ENCODE measurements around the gene ZC3H7A.
A peak's percentile ranks its signal among the peaks of the same experiment; 100 is the strongest.

Gene ZC3H7A

DNA sequence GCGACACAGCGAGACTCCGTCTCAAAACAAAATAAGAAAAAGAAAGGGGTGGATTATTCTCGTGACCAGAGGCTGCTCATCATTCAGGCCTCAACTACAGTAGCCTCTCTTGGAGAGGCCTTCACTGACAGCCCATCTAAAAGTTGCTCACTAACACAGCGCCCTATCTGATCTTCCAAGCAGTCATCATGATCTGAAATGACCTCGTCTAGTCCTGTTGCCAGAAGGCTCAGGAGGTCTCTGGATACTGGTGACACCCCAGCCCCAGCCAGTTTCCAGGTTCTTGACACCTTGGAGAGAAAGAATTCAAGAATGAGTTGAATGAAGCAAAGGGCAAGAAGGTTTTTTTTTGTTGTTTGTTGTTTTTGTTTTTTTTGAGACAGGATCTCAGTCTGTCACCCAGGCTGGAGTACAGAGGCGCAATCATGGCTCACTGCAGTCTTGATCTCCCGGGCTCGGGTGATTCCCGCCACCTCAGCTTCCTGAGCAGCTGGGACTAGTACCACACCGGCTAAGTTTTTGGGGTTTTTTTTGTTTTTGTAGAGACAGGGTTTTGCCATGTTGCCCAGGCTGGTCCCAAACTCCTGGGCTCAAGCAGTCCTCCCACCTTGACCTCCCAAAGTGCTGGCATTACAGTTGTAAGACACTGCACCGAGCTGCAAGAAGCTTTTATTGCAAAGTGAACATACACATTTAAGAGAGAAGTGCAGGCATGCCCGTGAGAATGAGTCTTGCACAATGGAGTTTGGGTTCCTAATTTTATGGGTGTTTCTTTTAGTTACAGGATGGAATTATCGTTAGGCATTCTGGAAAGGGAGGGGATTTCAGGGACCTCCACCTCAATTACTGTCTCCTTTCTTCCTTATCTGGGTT is 2.7 kb upstream of the ZC3H7A start:
- no peak for DNase-seq (ENCODE audit: low read depth)
- no peak overlapping the region for H3K4me3 ChIP-seq (ENCODE audit: control insufficient read depth, low read depth, low read length)
- TF ChIP-seq CTCF (conservative IDR thresholded peaks at IDR 0.05; ENCODE audit: control insufficient read depth, insufficient read depth, low read depth, low read length): no peak

DNA sequence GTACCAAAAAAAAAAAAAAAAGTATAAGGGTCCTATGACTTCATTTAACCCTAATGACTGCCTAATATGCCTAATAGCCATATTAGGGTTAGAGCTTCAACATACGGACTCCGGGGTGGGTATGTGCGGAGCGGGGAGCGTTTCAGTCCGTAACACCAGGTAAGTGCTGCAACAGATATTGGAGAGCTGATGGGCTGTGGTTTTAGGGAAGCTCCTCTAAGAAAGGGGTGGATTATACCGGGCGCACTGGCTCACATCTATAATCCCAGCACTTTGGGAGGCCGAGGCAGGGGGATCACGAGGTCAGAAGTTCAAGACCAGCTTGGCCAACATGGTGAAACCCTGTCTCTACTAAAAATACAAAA is 1.9 kb upstream of the ZC3H7A start:
- DNase-seq (ENCODE audit: low read depth): no peak
- no peak for TF ChIP-seq CTCF (conservative IDR thresholded peaks at IDR 0.05; ENCODE audit: control insufficient read depth, insufficient read depth, low read depth, low read length)
- H3K4me3 ChIP-seq (ENCODE audit: control insufficient read depth, low read depth, low read length): peak overlapping the region; percentile 83

DNA sequence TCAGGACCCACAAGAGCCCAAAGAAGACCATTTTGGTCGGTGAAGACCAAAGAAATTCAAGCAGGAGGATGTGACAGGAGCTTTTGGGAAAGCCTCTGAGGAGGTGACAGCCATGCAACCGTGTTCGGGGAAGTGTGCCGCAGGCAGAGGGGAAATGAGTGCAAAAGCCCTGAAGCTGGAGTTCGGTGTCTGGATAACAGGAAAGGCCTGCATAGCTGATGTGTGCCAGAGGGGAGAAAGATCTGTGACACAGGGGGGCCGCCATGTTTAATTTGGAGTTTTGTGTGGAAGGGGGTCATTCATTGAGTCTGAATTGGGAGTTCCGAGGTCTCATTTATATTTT is 870 bp upstream of the ZC3H7A start:
- peak overlapping the region; percentile 83 for H3K4me3 ChIP-seq (ENCODE audit: control insufficient read depth, low read depth, low read length)
- no peak for DNase-seq (ENCODE audit: low read depth)
- TF ChIP-seq CTCF (conservative IDR thresholded peaks at IDR 0.05; ENCODE audit: control insufficient read depth, insufficient read depth, low read depth, low read length): no peak

DNA sequence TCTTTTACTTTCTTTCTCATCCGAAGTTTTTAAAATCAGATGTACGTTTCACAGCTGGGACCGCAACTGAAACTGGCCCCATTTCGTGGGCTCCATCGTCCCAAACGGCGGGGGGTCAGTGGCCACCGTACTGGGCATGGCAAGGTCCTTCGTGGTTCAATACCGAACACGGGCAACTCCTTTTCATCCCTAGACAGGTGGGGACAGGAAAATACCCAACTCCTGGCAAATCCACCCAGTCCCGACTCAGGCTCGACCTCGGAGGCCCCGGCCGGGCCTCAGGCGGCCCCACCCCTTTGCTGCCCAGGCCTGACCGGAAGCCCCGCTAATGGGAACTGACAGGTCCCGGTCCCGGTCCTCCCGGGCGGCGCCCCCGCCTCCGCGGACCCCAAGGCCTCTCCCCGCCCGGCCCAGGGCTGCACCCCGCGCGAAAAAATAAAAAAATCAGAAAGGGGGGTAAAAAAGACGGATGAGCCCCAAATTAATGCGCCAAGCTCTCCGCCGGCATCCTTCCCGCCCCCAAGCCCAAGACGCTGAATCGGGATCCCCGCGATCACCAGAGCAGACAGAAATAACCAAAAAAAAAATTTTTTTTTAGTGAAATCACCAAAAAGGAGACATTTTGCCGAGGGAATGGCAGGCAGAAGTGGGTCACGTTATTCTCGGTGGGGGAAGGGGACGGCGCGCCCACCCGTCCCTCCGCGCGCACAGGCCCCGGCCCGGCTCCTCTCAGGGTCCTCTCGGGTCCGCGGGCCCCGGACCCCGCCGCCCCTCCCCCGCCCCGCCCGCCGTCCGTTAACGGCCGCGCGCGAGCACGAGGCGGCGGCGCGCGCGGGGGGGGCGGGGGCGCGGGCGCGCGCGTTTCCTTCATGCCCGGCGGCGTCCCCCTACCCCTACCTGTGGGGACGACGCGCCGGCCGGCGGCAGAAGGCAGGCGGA is 562 bp downstream of the ZC3H7A start:
- TF ChIP-seq CTCF (conservative IDR thresholded peaks at IDR 0.05; ENCODE audit: control insufficient read depth, insufficient read depth, low read depth, low read length): no peak
- peak; percentile 46 for DNase-seq (ENCODE audit: low read depth)

GRCh38 chr16:11795887-11796226 is 1.2 kb downstream of the ZC3H7A start:
- TF ChIP-seq CTCF (conservative IDR thresholded peaks at IDR 0.05; ENCODE audit: control insufficient read depth, insufficient read depth, low read depth, low read length): no peak
- H3K4me3 ChIP-seq (ENCODE audit: control insufficient read depth, low read depth, low read length): peak overlapping the region; percentile 95
- DNase-seq (ENCODE audit: low read depth): no peak

More for the DNA sequence above, 562 bp downstream of the ZC3H7A start:
- H3K4me3 ChIP-seq (ENCODE audit: control insufficient read depth, low read depth, low read length): peak overlapping the region; percentile 95

GRCh38 chr16:11794996-11795886 is 1.8 kb downstream of the ZC3H7A start:
- H3K4me3 ChIP-seq (ENCODE audit: control insufficient read depth, low read depth, low read length): peak overlapping the region; percentile 95
- TF ChIP-seq CTCF (conservative IDR thresholded peaks at IDR 0.05; ENCODE audit: control insufficient read depth, insufficient read depth, low read depth, low read length): no peak
- peak; percentile 41 for DNase-seq (ENCODE audit: low read depth)

Measured in fibroblast of mammary gland (primary cell).